ENCODE data around the gene FAM149B1.

FAM149B1 gene

GRCh38 chr10:73220989-73221388 is 53.1 kb downstream of the FAM149B1 start:
- intact Hi-C loops (cut with DNase I): no loop called here
- no peak for DNase-seq

GRCh38 chr10:73225518-73225917 is 57.6 kb downstream of the FAM149B1 start:
- intact Hi-C loops (cut with DNase I): no loop called here
- DNase-seq: no peak

GRCh38 chr10:73226663-73227062 is 58.7 kb downstream of the FAM149B1 start:
- intact Hi-C loops (cut with DNase I): no loop called here

GRCh38 chr10:73228247-73228646 is 60.3 kb downstream of the FAM149B1 start:
- DNase-seq: no peak
- intact Hi-C loops (cut with DNase I): no loop called here

More at GRCh38 chr10:73226663-73227062, 58.7 kb downstream of the FAM149B1 start:
- no peak for DNase-seq

- no peak for DNase-seq
- intact Hi-C loops (cut with DNase I): no loop called here
These were observed 61.6 kb downstream of the FAM149B1 start for GRCh38 chr10:73229567-73229966.

- intact Hi-C loops (cut with DNase I): no loop called here
- DNase-seq: no peak
These were observed 65.0 kb downstream of the FAM149B1 start for GRCh38 chr10:73232887-73233286.

- intact Hi-C loops (cut with DNase I): no loop called here
- DNase-seq: no peak
These were observed 66.0 kb downstream of the FAM149B1 start for GRCh38 chr10:73233883-73234282.

- DNase-seq: no peak
- intact Hi-C loops (cut with DNase I): no loop called here
These were observed 66.8 kb downstream of the FAM149B1 start for GRCh38 chr10:73234695-73235094.

GRCh38 chr10:73238990-73239566 is 71.2 kb downstream of the FAM149B1 start:
- DNase-seq: no peak

GRCh38 chr10:73239908-73240307 is 72.0 kb downstream of the FAM149B1 start:
- intact Hi-C loops (cut with DNase I): no loop called here
- DNase-seq: no peak

More at GRCh38 chr10:73238990-73239566, 71.2 kb downstream of the FAM149B1 start:
- intact Hi-C loops (cut with DNase I): no loop called here

- no peak for DNase-seq
- intact Hi-C loops (cut with DNase I): no loop called here
These were observed 77.1 kb downstream of the FAM149B1 start for GRCh38 chr10:73244866-73245477.

- intact Hi-C loops (cut with DNase I): no loop called here
- no peak for DNase-seq
These were observed 78.4 kb downstream of the FAM149B1 start for GRCh38 chr10:73246322-73246645.

- peak; percentile 92 to 98 (median 96) for DNase-seq
- intact Hi-C loops (cut with DNase I): no loop called here
These were observed 79.0 kb downstream of the FAM149B1 start, which contains the start of gene DNAJC9 for GRCh38 chr10:73246646-73247508. Gene DNAJC9, minus strand, starts transcription at chr10:73247255. Its CDS starts 66 bp downstream, at chr10:73247189.

- intact Hi-C loops (cut with DNase I): no loop called here
- DNase-seq: no peak
These were observed 79.8 kb downstream of the FAM149B1 start for GRCh38 chr10:73247509-73248258.

GRCh38 chr10:73248259-73248724 is 80.4 kb downstream of the FAM149B1 start:
- intact Hi-C loops (cut with DNase I): no loop called here
- DNase-seq: no peak

GRCh38 chr10:73251683-73252444 is 83.9 kb downstream of the FAM149B1 start:
- DNase-seq: peak in 1 of 42 donors; percentile 12
- intact Hi-C loops (cut with DNase I): loop anchor here (5.0 to 10.0 kb wide), 2 partner anchors 87 to 155 kb away; partner anchors contain the start of genes ECD, FAM149B1 and P4HA1

GRCh38 chr10:73252445-73253224 is 84.7 kb downstream of the FAM149B1 start, which contains the start of gene MRPS16:
Gene MRPS16, minus strand, starts transcription at chr10:73252644. Its CDS starts 162 bp downstream, at chr10:73252482.
- intact Hi-C loops (cut with DNase I): loop anchor here (5.0 to 10.0 kb wide), 2 partner anchors 88 to 155 kb away; partner anchors contain the start of genes ECD, FAM149B1 and P4HA1
- DNase-seq: peak; percentile 89 to 98 (median 95)

Data from head of caudate nucleus (tissue), 42 donors.